Measurements from ENCODE around the gene C8B. TPM values are rescaled to one million over a fixed set of nuclear protein-coding genes. Genes with fewer than 3 reads are reported as not detected.

C8B gene
- total RNA-seq, 1 experiment from 2014 or later = not detected

DNA sequence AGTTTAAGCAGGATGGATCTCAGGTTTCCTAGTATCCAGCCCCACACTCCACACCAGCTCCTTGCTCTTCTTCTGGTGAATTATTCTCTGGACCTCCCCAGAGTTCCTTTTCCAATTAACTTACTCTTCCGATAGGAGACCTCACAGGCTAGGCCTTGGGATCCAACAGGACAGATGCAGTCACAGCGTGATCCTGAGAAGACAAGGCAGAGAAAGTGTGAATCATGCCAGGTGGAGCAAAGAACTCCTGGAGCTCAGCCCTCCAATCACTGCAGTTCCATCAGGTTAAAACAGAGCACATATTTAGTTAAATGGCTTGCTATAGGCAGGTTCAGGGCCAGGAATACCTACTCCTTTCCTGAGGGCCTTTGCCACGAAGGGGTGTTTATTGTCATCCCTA lies 34.1 kb downstream of the C8B start:
- no peak for DNase-seq (ENCODE audit: low read depth)

DNA sequence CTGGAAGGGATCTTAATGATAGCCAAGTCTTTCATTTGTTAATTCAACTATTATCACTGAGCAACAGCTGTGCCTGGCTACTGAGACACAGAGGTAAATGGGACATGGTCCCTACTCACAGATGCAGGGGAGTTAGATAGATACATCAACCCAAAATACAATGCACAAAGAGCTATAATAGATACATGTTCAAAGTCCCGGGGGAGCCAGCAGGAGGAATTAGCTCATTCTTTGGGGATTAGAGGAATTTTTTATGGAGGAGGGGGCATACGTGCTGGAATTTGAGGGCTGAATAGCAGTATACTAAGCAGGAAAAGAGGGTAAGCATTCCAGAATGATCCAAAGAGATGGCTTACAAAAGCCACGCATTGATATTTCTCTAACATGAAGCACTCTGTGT lies 34.6 kb downstream of the C8B start:
- DNase-seq (ENCODE audit: low read depth) = no peak

- DNase-seq (ENCODE audit: low read depth) = no peak
These were observed 36.3 kb downstream of the C8B start for GRCh38 chr1:56929492-56929891.

DNA sequence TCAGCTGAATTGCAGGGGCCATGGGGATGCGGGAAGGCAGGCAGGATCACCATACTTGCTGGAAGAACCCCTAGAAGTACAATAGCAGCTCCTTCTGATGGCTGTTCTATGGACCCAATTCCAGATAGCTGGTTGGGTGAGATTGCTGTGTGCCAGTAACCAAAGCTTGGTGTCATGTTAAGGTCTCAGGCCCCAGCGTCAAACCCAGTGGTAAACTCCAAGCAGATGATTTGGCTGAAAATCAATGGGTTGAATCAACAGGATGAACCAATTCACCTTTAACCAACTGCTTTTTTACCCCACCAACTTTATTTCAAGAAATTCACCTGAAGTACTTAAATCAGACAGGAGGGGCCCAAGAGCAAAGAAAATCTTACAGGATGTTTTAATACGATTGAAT lies 37.8 kb downstream of the C8B start:
- no peak for DNase-seq (ENCODE audit: low read depth)

GRCh38 chr1:56927171-56927570 lies 38.6 kb downstream of the C8B start:
- DNase-seq (ENCODE audit: low read depth) = no peak

DNA sequence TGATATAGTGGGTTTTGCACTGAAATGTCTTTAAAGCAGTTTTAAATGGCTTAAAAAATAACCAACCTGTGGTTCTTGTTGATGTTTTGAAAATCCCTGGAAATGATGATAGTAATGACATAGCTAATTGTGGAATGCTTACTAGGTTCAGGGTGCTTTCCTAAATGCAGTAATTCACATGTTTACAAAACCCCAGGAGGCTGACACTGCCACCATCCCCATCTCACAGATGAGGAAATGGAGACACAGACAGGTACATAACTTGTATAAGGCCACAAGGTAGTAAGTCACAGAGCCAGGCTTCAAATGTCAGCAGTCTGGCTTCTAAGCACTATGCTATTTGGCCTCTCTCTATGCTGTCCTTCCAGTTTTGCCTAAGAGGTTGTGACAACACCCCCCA lies 40.6 kb downstream of the C8B start:
- no peak for DNase-seq (ENCODE audit: low read depth)

DNA sequence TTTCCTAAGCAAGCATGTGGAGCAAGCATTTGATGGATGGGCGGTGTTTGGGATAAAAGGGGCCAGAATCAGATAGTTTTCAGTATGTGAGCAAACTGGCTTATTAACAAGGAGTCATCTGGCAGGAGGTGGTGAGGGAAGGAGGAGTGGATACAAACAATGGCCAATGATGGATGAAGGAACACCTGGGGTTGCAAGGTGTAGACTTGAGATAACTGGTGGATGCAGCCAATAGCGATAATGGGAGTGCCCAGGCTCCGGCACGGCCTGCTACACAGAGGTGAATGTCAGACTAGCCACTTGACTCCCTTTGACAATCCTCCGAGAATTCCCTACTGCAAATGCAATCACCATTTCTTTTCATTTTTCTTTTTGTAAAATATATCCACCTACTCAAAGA lies 41.7 kb downstream of the C8B start:
- no peak for DNase-seq (ENCODE audit: low read depth)

DNA sequence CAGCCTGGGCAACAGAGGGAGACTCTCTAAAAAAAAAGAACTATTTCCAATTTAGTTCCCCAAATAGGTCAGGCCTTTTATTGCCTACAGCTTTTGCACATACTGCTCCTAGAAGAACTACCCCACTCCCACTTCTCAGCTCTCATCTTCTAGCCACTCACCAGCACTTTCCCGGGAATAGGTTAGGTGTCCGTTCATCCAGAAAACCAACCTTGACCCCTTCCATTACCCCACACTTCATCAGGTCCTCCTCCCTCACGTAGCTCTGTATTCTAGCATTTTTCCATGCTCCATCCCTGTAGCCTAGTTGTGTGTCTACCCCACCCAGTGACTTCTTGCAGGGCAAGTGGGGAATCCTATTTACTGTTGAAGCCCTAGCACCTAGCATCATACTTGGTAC lies 42.6 kb downstream of the C8B start:
- no peak for DNase-seq (ENCODE audit: low read depth)

GRCh38 chr1:56922507-56922906 lies 43.3 kb downstream of the C8B start:
- no peak for DNase-seq (ENCODE audit: low read depth)

DNA sequence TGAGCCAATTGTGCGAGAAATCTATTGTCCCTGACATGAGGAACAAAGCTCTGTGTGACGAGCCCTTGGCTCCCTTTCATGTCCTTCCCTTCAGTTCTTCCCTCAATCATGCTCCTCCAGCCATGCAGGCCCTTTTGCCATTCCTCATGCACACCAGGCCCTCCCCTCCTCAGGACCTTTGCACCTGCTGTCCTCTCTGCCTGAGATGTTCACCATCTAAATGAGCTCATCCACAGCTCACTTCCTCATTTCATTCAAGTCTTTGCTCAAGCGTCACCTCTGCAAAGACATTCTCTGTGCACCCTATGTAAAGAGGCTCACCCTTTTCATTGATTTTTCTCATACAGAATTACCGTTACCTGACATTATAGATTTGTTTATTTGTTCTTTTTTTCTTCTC lies 43.7 kb downstream of the C8B start:
- DNase-seq (ENCODE audit: low read depth) = no peak

DNA sequence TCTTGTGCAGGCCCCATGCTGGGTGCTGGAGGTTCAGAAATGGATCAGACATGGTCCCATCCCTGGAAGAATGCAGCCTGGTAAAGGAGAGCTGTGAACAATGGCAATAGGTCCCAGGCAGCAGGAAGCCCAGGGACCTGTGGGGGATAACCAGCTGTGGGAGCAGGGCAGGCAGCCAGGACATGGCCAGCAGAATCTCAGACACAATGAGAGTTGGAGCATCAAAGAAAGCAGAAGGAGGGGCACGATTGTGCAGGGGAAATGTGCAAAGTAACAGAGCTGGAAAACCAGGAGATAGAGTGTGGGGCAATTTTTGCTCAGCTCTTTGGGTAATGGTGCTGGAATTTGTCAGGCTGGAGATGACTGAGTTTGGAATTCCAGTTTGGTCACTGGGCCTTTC lies 44.3 kb downstream of the C8B start:
- no peak for DNase-seq (ENCODE audit: low read depth)

GRCh38 chr1:56920591-56921001 lies 45.2 kb downstream of the C8B start:
- DNase-seq (ENCODE audit: low read depth) = no peak

- no peak for DNase-seq (ENCODE audit: low read depth)
These were observed 48.5 kb downstream of the C8B start for GRCh38 chr1:56917356-56917755.

DNA sequence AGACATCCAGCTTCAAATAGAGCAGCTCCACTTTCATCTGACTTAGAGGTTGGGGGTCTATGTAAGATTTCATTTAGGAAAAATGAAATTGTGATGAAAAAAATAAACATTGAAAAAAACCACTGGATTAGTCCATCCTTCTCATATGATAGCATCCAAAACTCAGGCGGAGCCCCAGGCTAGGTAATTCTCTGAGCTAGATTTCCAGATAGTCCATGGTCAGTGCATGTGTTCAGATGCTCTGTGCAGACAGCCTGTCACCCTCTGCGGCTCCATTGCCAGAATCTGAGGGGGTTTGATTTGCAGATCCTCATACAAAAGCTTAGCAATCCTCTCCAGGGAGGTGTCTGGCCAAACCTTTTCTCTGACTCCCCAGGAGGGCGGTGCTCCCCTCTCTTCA lies 49.2 kb downstream of the C8B start:
- no peak for DNase-seq (ENCODE audit: low read depth)

GRCh38 chr1:56915960-56916359 lies 49.9 kb downstream of the C8B start:
- no peak for DNase-seq (ENCODE audit: low read depth)

GRCh38 chr1:56912325-56912724 lies 53.5 kb downstream of the C8B start:
- no peak for DNase-seq (ENCODE audit: low read depth)

DNA sequence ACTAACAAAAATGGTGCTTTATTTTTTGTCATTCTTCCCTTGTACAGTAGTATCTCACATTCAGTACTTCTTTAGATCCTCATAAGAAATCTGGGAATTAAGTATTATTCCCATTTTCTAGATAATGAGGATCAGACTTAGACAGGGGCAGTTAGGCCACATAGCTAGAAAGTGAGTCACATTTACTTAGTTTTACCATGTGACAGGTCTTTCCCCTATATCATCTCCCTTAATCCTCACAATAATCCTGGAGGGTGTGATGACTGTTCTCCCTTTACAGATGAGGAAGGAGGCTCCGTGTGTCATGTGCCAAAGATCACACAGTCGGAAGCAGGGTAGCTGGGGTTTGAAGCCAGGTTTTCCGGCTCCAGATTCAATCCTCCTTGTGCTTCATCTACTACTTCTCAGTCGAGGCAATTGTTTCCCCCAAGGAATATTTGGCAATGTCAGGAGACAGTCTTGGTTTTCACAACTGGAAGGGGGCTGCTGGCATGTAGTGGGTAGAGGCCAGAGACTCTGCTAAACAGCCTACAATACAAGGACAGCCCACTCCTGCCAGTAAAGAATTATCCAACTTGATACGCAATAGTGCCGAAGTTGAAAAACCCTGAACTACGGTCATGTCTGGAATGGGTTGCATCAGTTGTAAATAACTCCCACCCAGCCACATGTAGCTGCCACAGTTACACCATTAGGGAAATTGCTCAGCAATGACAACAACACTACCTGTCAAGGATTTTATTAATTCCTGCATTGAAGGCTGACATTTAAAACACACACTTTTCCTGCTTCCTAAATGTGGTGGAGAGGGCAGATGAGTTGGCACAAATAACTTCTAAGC lies 54.5 kb downstream of the C8B start:
- DNase-seq (ENCODE audit: low read depth) = peak; percentile 42

DNA sequence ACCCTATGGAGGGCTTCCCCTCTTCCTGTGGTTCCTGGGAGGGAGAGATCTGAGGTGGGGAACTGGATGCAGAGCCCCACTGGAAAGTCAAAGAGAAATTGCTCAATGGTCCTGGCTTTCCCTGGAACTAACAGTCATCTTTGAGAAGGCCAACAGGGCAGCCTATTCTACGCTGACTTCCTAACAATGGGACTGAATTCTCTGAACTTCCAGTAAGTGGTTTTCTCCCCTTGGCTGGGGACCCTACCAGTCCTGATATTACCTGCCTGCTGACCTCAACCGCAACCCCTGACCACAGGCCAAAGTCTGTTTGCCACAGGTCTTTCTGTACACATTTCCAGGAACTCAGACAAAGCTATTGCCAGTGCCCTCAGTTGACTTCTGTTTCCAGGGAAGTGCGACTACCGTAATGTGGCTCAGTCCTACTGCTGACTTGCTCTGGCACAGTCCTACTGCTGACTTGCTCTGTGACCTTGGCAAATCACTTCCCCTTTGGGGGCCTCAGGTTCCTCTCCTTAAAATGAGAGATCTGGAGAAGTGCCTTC lies 55.3 kb downstream of the C8B start:
- no peak for DNase-seq (ENCODE audit: low read depth)

GRCh38 chr1:56908619-56909221 lies 57.1 kb downstream of the C8B start:
- DNase-seq (ENCODE audit: low read depth) = no peak

GRCh38 chr1:56905667-56906066 lies 60.1 kb downstream of the C8B start:
- DNase-seq (ENCODE audit: low read depth) = no peak

DNA sequence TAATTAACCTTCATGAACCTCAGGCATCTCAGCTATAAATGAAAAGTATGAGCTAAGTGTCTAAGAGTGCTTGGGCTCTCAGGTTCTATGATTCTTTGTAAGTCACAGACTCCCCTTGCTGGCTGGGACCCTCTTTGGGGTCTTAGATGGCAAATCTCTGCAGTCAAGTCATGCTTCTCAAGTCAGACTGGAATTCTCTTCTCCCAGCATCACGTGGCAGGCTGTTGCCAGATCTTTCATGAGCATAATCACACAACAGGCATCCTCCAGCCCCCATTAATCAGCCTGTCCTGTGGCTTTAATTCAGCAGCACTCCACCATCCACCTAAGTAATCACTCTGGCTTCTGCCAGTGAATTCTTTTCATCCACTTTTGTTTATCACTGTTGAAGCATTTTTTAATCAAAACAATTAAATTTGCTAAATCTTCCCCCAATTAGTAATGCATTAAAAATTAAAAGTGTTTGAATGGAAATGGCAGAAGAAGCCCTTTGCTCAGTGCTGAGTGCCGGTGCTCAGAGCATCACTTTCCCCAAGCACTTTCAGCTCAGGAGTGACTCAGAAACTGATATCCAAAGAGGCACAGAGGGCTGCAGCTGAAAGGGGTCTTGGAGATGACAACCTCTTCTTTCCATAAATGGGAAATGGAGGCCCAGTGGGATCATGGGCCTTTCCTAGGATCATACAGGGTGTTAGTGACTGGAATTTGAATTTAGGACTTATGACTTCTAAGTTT lies 61.0 kb downstream of the C8B start:
- no peak for DNase-seq (ENCODE audit: low read depth)

DNA sequence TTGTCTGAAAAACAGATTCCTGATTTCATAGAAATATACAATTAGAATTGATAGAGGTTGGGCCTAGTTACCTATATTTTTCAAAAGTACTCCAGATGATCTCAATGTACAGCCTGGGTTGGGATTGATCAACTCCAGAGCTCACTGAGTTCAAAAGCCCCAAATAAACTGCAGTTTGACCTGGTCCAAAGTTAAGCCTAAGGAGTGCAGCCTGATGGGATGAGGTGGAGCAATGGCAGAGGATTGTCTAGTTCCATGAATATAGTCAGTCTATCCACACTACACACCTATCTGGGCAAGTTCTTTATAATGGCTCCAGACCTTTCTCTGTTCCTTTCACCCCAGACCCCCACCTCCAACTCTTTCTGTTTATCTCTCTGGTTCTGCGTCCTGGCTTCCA lies 62.0 kb downstream of the C8B start:
- no peak for DNase-seq (ENCODE audit: low read depth)

- DNase-seq (ENCODE audit: low read depth) = no peak
These were observed 64.1 kb downstream of the C8B start for GRCh38 chr1:56901716-56902115.
